WTC11 (cell line): Measurements from ENCODE around the gene C11orf54. TPM values are rescaled to one million over a fixed set of nuclear protein-coding genes. Genes with fewer than 3 reads are reported as not detected.
A peak's percentile ranks its signal among the peaks of the same experiment; 100 is the strongest.

Source experiments
- ATF2 ChIP-seq: sonication (generic); formaldehyde crosslinking; IDR thresholded peaks from 2 replicates; pipeline ENCODE4 v1.8.1; 2022; ENCODE audit warnings: low read depth, missing genetic modification reagents, borderline replicate concordance
- ATF6 ChIP-seq: sonication (generic); formaldehyde crosslinking; IDR thresholded peaks from 2 replicates; pipeline ENCODE4 v1.8.1; 2023; ENCODE audit warnings: mild to moderate bottlenecking, missing genetic modification reagents
- EMX1 ChIP-seq: fragments of 250-450 bp; sonication (Bioruptor Pico); IDR thresholded peaks from 2 replicates; pipeline ENCODE4 v1.8.0; 2021; ENCODE audit warnings: mild to moderate bottlenecking
- ERG ChIP-seq: fragments of 250-450 bp; sonication (Bioruptor Pico); IDR thresholded peaks from 2 replicates; pipeline ENCODE4 v1.8.0; 2021; ENCODE audit warnings: mild to moderate bottlenecking
- FOXJ3 ChIP-seq: sonication (generic); formaldehyde crosslinking; IDR thresholded peaks from 2 replicates; pipeline ENCODE4 v1.9.0; 2021; ENCODE audit warnings: missing genetic modification reagents, mild to moderate bottlenecking, borderline replicate concordance
- FOXP1 ChIP-seq: sonication (generic); formaldehyde crosslinking; IDR thresholded peaks from 2 replicates; pipeline ENCODE4 v1.8.0; 2022; ENCODE audit warnings: missing genetic modification reagents, mild to moderate bottlenecking, moderate library complexity, borderline replicate concordance
- NFE2L1 ChIP-seq: sonication (generic); formaldehyde crosslinking; IDR thresholded peaks from 2 replicates; pipeline ENCODE4 v1.8.1; 2023; ENCODE audit warnings: missing genetic modification reagents
- PRRX2 ChIP-seq: fragments of 250-450 bp; sonication (Bioruptor Pico); IDR thresholded peaks from 2 replicates; pipeline ENCODE4 v1.8.0; 2021; ENCODE audit warnings: mild to moderate bottlenecking
- RORB ChIP-seq: fragments of 250-450 bp; sonication (Bioruptor Pico); IDR thresholded peaks from 2 replicates; pipeline ENCODE4 v1.9.0; 2021; ENCODE audit warnings: mild to moderate bottlenecking
- TCF7 ChIP-seq: sonication (generic); formaldehyde crosslinking; IDR thresholded peaks from 2 replicates; pipeline ENCODE4 v1.8.0; 2022; ENCODE audit warnings: mild to moderate bottlenecking, low read depth, missing genetic modification reagents, moderate library complexity
- TP53 ChIP-seq: sonication (generic); formaldehyde crosslinking; IDR thresholded peaks from 2 replicates; pipeline ENCODE4 v1.8.1; 2023; ENCODE audit warnings: mild to moderate bottlenecking, missing genetic modification reagents
- USF2 ChIP-seq: sonication (generic); formaldehyde crosslinking; IDR thresholded peaks from 2 replicates; pipeline ENCODE4 v1.8.1; 2023; ENCODE audit warnings: mild to moderate bottlenecking, missing genetic modification reagents, moderate library complexity
- ZMAT4 ChIP-seq: fragments of 250-450 bp; sonication (Bioruptor Pico); IDR thresholded peaks from 2 replicates; pipeline ENCODE4 v1.9.0; 2021; ENCODE audit warnings: mild to moderate bottlenecking
- ZNF416 ChIP-seq: fragments of 250-450 bp; sonication (Bioruptor Pico); IDR thresholded peaks from 2 replicates; pipeline ENCODE4 v1.9.0; 2021; ENCODE audit warnings: mild to moderate bottlenecking, inconsistent platforms
- ZNF425 ChIP-seq: fragments of 250-450 bp; sonication (Bioruptor Pico); conservative IDR thresholded peaks from 2 replicates; pipeline ENCODE4 v1.9.0; 2021; ENCODE audit warnings: mild to moderate bottlenecking
- total RNA-seq: library from RNA; stranded (reverse); gene quantifications from 3 replicates; pipeline ENCODE4 v1.2.3, GENCODE V29; 2021
- TF ChIP-seq, protein P1 (sequence below): sonication (generic); formaldehyde crosslinking; IDR thresholded peaks from 2 replicates; pipeline ENCODE4 v1.8.0; 2022; ENCODE audit warnings: mild to moderate bottlenecking, missing genetic modification reagents
- TF ChIP-seq, protein P2 (sequence below): fragments of 250-450 bp; sonication (Bioruptor Pico); IDR thresholded peaks from 2 replicates; pipeline ENCODE4 v1.9.0; 2021; ENCODE audit warnings: mild to moderate bottlenecking, borderline replicate concordance
- TF ChIP-seq, protein P3 (sequence below): sonication (generic); formaldehyde crosslinking; IDR thresholded peaks from 2 replicates; pipeline ENCODE4 v1.8.1; 2023; ENCODE audit warnings: mild to moderate bottlenecking, missing genetic modification reagents, moderate library complexity

Gene C11orf54
- total RNA-seq, 1 experiment from 2014 or later, result 25.4 TPM

DNA sequence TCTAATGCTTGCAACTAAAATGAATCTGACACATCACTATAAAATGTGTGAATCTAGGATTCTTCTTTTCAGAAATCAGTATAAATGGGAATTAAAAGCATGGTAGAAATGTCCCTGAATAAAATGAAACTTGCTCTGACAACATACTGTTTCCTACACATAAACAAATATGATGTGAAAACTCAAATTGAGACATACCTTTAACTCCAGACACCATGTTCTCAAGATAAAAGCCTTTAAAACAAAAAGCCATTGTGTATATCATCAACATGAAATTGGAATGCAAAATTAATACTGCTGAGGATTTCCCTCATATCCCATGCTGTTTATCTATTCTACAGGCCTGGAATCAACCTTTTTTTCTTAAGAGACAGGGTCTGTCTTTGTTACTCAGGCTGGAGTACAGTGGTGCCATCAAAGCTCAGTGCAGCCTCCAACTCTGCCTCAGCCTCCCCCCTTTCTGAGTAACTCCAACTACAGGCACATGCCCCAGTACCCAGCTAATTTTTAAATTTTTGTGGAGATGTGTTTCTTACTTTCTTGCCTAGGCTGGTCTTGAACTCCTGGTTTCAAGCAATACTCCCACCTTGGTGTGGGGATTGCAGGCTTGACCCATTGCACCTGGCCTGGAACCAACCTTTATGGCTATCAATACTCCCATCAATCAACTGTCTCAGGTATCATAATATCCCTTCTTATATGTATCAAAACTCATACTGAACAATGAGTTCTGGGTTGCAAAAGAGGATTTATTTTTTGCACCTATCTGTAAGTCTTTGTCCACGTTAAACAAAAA is 6.8 kb upstream of the C11orf54 start (continued):
- no peak for TF ChIP-seq FOXJ3 (CRISPR knock-in tag)
- TF ChIP-seq NFE2L1, result no peak
- 0 out of 2 replicates have a peak, but pooled peaks have one; percentile 78 for TF ChIP-seq ERG (CRISPR knock-in tag)
- peak; percentile 38; the same call in 1 of the 2 replicates for TF ChIP-seq EMX1 (CRISPR knock-in tag)
- TF ChIP-seq TCF7 (CRISPR knock-in tag), result no peak
- no peak for TF ChIP-seq ATF6
- no peak for TF ChIP-seq ZMAT4 (CRISPR knock-in tag)
- peak; percentile 18; the same call in 1 of the 2 replicates for TF ChIP-seq ZNF425
- TF ChIP-seq ZNF416 (CRISPR knock-in tag), result peak; percentile 34; the same call in 1 of the 2 replicates
- no peak for TF ChIP-seq TP53 (CRISPR knock-in tag)
- TF ChIP-seq, protein P1, sequence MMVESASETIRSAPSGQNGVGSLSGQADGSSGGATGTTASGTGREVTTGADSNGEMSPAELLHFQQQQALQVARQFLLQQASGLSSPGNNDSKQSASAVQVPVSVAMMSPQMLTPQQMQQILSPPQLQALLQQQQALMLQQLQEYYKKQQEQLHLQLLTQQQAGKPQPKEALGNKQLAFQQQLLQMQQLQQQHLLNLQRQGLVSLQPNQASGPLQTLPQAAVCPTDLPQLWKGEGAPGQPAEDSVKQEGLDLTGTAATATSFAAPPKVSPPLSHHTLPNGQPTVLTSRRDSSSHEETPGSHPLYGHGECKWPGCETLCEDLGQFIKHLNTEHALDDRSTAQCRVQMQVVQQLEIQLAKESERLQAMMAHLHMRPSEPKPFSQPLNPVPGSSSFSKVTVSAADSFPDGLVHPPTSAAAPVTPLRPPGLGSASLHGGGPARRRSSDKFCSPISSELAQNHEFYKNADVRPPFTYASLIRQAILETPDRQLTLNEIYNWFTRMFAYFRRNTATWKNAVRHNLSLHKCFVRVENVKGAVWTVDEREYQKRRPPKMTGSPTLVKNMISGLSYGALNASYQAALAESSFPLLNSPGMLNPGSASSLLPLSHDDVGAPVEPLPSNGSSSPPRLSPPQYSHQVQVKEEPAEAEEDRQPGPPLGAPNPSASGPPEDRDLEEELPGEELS (CRISPR knock-in tag), result no peak
- TF ChIP-seq, protein P2, sequence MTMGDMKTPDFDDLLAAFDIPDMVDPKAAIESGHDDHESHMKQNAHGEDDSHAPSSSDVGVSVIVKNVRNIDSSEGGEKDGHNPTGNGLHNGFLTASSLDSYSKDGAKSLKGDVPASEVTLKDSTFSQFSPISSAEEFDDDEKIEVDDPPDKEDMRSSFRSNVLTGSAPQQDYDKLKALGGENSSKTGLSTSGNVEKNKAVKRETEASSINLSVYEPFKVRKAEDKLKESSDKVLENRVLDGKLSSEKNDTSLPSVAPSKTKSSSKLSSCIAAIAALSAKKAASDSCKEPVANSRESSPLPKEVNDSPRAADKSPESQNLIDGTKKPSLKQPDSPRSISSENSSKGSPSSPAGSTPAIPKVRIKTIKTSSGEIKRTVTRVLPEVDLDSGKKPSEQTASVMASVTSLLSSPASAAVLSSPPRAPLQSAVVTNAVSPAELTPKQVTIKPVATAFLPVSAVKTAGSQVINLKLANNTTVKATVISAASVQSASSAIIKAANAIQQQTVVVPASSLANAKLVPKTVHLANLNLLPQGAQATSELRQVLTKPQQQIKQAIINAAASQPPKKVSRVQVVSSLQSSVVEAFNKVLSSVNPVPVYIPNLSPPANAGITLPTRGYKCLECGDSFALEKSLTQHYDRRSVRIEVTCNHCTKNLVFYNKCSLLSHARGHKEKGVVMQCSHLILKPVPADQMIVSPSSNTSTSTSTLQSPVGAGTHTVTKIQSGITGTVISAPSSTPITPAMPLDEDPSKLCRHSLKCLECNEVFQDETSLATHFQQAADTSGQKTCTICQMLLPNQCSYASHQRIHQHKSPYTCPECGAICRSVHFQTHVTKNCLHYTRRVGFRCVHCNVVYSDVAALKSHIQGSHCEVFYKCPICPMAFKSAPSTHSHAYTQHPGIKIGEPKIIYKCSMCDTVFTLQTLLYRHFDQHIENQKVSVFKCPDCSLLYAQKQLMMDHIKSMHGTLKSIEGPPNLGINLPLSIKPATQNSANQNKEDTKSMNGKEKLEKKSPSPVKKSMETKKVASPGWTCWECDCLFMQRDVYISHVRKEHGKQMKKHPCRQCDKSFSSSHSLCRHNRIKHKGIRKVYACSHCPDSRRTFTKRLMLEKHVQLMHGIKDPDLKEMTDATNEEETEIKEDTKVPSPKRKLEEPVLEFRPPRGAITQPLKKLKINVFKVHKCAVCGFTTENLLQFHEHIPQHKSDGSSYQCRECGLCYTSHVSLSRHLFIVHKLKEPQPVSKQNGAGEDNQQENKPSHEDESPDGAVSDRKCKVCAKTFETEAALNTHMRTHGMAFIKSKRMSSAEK (CRISPR knock-in tag), result no peak; the same call in 1 of the 2 replicates
- no peak for TF ChIP-seq ATF2
- TF ChIP-seq FOXP1, result no peak
- peak; percentile 65; the same call in 1 of the 2 replicates for TF ChIP-seq PRRX2 (CRISPR knock-in tag)
- TF ChIP-seq RORB (CRISPR knock-in tag), result no peak
- TF ChIP-seq, protein P3, sequence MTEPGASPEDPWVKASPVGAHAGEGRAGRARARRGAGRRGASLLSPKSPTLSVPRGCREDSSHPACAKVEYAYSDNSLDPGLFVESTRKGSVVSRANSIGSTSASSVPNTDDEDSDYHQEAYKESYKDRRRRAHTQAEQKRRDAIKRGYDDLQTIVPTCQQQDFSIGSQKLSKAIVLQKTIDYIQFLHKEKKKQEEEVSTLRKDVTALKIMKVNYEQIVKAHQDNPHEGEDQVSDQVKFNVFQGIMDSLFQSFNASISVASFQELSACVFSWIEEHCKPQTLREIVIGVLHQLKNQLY (CRISPR knock-in tag), result no peak
- no peak for TF ChIP-seq USF2 (CRISPR knock-in tag)
